Kidney epithelial cell (primary cell): ENCODE data around the gene DNAJC9. TPM values are rescaled to one million over a fixed set of nuclear protein-coding genes. Genes with fewer than 3 reads are reported as not detected.
A peak's percentile ranks its signal among the peaks of the same experiment; 100 is the strongest.

Experiments
- DNase-seq: peaks from one replicate; pipeline ENCODE4 v3.0.0-alpha.2; 2010; ENCODE audit warnings: low read depth
- H3K27me3 ChIP-seq: 2 replicates; pipeline ENCODE4 v1.6.0; 2011; ENCODE audit warnings: low read length; ENCODE audit not compliant: control insufficient read depth, insufficient read depth
- H3K36me3 ChIP-seq: 2 replicates; pipeline ENCODE4 v1.5.1; 2011; ENCODE audit warnings: low read length; ENCODE audit not compliant: control insufficient read depth, insufficient read depth
- H3K4me3 ChIP-seq: 2 replicates; pipeline ENCODE4 v1.5.1; 2011; ENCODE audit warnings: low read depth, mild to moderate bottlenecking, control low read depth, low read length
- CTCF ChIP-seq: IDR thresholded peaks from 2 replicates; pipeline ENCODE4 v1.5.1; 2011; ENCODE audit warnings: mild to moderate bottlenecking, moderate library complexity, low read length, control low read depth, inconsistent platforms; ENCODE audit not compliant: insufficient read depth, poor library complexity, severe bottlenecking
- total RNA-seq: library from RNA; depleted of rRNA; stranded (reverse); fragments of >200 nt; gene quantifications from 2 replicates; pipeline ENCODE4 v1.2.3, GENCODE V29; 2015

The DNAJC9 gene
- total RNA-seq, 1 donor from 2014 or later: 42.2 TPM

- H3K4me3 ChIP-seq: peak overlapping the region; percentile 94
- H3K27me3 ChIP-seq: no peaks in the 10 kb centered on the region
- no peak for DNase-seq
- H3K36me3 ChIP-seq: no peaks in the 10 kb centered on the region
- no peak for TF ChIP-seq CTCF
These were observed 771 bp downstream of the DNAJC9 start for GRCh38 chr10:73246322-73246645.

DNA sequence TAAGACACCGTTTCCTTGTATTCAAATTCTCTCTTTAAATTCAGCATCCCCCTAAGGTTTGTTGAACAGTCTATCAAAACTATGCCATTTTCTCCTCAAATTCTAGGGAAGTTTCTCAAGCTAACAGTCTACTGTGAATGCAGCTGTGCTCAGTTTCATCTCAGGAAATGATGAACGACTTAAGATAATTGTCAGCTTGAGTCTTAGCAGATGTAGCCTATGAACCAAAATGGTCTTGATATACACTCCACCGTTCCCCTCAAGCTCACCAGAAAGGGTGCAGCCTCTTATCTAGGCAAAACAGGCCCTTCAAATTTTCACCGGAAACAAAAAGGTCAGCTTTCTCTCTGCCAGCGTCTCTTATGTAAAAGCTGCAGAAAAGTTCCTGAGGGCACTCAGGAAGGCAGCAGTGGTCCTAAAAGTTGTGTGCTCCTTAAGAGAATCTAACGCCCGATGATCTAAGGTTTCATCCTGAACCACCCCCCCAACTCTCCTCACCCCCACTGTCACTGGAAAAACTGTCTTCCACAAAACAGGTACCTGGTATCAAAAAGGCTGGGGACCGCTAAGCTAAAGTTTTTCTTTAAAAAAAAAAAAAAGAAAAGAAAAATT, 2.1 kb downstream of the DNAJC9 start:
- Histone ChIP-seq H3K36me3 (no peaks in the 10 kb centered on the region), H3K4me3 (peak overlapping the region; percentile 2), H3K27me3 (no peaks in the 10 kb centered on the region)
- DNase-seq: no peak
- TF ChIP-seq CTCF: no peak

GRCh38 chr10:73239908-73240307, 7.1 kb downstream of the DNAJC9 start:
- no peaks in the 10 kb centered on the region for H3K36me3 ChIP-seq
- H3K27me3 ChIP-seq: no peaks in the 10 kb centered on the region
- H3K4me3 ChIP-seq: no peak overlapping the region
- no peak for DNase-seq
- no peak for TF ChIP-seq CTCF

DNA sequence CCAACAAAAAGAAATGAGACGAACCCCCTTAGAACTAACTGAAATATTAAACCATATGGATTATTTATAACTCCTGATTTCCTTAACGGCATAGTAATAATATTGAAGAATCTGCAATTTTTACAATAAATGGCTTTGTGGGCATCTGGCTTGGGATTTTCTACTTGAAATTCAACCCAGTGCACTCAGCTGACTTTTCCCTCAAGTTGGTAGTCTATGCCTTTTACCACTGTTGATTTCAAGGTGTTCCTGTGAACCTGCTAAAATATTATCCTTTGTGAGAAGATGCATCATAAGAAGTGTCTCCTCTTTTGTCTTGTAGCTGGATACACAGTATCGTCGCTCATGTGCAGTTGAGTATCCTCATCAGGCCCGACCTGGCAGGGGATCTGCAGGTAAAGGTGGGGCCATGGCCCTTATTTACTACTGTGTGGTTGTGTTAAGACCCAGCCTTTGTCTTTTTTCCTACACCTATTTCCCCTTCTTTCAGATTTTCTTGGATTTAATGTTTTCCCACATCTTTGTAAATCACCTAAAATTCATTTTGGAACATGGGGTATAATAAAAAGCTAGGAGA, 8.0 kb downstream of the DNAJC9 start:
- DNase-seq: no peak
- no peak for TF ChIP-seq CTCF
- Histone ChIP-seq H3K4me3 (no peak overlapping the region), H3K36me3 (no peaks in the 10 kb centered on the region), H3K27me3 (no peaks in the 10 kb centered on the region)

DNA sequence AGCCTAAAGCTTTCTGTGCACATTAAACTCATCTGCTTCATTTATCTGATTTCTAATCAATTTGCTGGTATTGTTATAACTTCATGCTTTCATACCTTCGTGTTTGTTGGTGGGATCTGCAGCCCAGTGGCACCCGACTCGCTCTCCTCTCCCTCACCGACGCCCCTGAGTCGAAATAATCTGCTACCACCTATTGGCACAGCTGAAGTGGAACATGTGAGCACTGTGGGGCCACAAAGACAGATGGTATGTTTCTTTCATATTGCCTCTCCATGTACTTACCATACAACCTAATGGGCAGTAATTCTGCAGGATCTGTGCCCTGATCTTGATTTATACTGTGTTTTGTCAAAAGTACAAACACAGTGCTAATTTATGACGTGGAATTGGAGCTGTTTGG, 12.4 kb downstream of the DNAJC9 start:
- TF ChIP-seq CTCF: no peak
- H3K4me3 ChIP-seq: no peak overlapping the region
- no peak for DNase-seq
- no peaks in the 10 kb centered on the region for H3K27me3 ChIP-seq
- no peaks in the 10 kb centered on the region for H3K36me3 ChIP-seq

GRCh38 chr10:73233883-73234282, 13.2 kb downstream of the DNAJC9 start:
- TF ChIP-seq CTCF: no peak
- DNase-seq: no peak
- H3K36me3 ChIP-seq: no peaks in the 10 kb centered on the region
- no peaks in the 10 kb centered on the region for H3K27me3 ChIP-seq
- no peak overlapping the region for H3K4me3 ChIP-seq
